K562 (cell line): Measurements from ENCODE around the gene DPP10. TPM values are rescaled to one million over a fixed set of nuclear protein-coding genes. Genes with fewer than 3 reads are reported as not detected.

Experiments used
- ATAC-seq: fragments of 200-7000 bp; cut with Tn5 transposase; 3 replicates; pipeline ENCODE4 v1.9.1; 2020; ENCODE audit warnings: moderate library complexity
- BruUV-seq: library from RNA; stranded (reverse); fragments of 400-500 nt; replicated peaks from 2 replicates; lab custom pipeline; 2021; lab: Mats Ljungman, UMichigan
- CTCF ChIA-PET: fragments of 300-600 bp; formaldehyde crosslinking; extraction: SDS; loops from one replicate; lab custom pipeline; 2021; ENCODE audit warnings: low intra/inter-chr PET ratio; lab: Yijun Ruan, JAX
- POLR2A ChIA-PET: fragments of 300-600, 350-650 bp; sonication (Branson Sonifier 250); formaldehyde crosslinking; extraction: SDS; loops from one replicate; lab custom pipeline; 2021; ENCODE audit warnings: antibody characterized with exemption, inconsistent platforms; lab: Yijun Ruan, JAX
- DNase-seq, 4 experiments: peaks; one replicate each; pipeline versions ENCODE4 v3.0.0 to v3.0.0-alpha.2; 2011 to 2018; ENCODE audit warnings: low spot score in 3 of 4, mixed read lengths in 3 of 4; ENCODE audit errors: extremely low read depth in 1 of 4
- FAIRE-seq: peaks from 2 replicates; lab custom pipeline; 2011; peaks lifted over from hg19 to GRCh38; lab: Jason Lieb, UNC
- H2AFZ ChIP-seq: 2 replicates; pipeline ENCODE4 v1.6.0; 2011; ENCODE audit warnings: low read depth, low read length, control low read depth, inconsistent platforms
- H3K27ac ChIP-seq: fragments of 200-600 bp; 3 replicates; pipeline ENCODE4 v1.8.0; 2011; ENCODE audit warnings: low read depth, mild to moderate bottlenecking, control low read depth, inconsistent platforms, low read length, moderate library complexity, mixed read lengths; ENCODE audit errors: extremely low read depth
- H3K27me3 ChIP-seq, 2 experiments: fragments of 300-600 bp in 1 of 2; 2 replicates in 1 of 2; 3 replicates in 1 of 2; pipeline versions ENCODE4 v1.6.0 to v1.8.0; 2011; ENCODE audit warnings: inconsistent platforms in 2 of 2, low read length in 2 of 2, mild to moderate bottlenecking in 1 of 2, mixed read lengths in 1 of 2, moderate library complexity in 1 of 2; ENCODE audit not compliant: control insufficient read depth in 2 of 2, insufficient read depth in 2 of 2
- H3K36me3 ChIP-seq: fragments of 300-600 bp; 3 replicates; pipeline ENCODE4 v1.8.0; 2011; ENCODE audit warnings: mild to moderate bottlenecking, low read length, inconsistent platforms; ENCODE audit not compliant: control insufficient read depth, insufficient read depth
- H3K4me1 ChIP-seq, 2 experiments: fragments of 200-600 bp in 1 of 2; replicated peaks in 1 of 2; 2 replicates in 1 of 2; 3 replicates in 1 of 2; pipeline versions ENCODE4 v1.5.1 to v1.8.0; 2011; ENCODE audit warnings: inconsistent platforms in 2 of 2, low read length in 2 of 2, mild to moderate bottlenecking in 1 of 2, mixed read lengths in 1 of 2, moderate library complexity in 1 of 2; ENCODE audit not compliant: control insufficient read depth in 2 of 2, insufficient read depth in 2 of 2
- H3K4me2 ChIP-seq: 2 replicates; pipeline ENCODE4 v1.6.1; 2011; ENCODE audit warnings: low read length, control low read depth, inconsistent platforms, mixed read lengths; ENCODE audit not compliant: insufficient read depth
- H3K4me3 ChIP-seq: fragments of 200-600 bp; sonication (generic), shearing (Covaris generic); 2 replicates; pipeline ENCODE4 v1.5.1; 2016; ENCODE audit warnings: control low read depth, inconsistent platforms
- H3K79me2 ChIP-seq: fragments of 200-600 bp; 3 replicates; pipeline ENCODE4 v1.8.0; 2011; ENCODE audit warnings: low read length, inconsistent platforms; ENCODE audit not compliant: control insufficient read depth, insufficient read depth
- H3K9ac ChIP-seq, 2 experiments: 2 replicates each; pipeline versions ENCODE4 v1.6.0 to v1.6.1; 2011; ENCODE audit warnings: low read depth in 2 of 2, low read length in 2 of 2, control low read depth in 1 of 2, inconsistent platforms in 1 of 2, mild to moderate bottlenecking in 1 of 2, mixed read lengths in 1 of 2; ENCODE audit not compliant: insufficient read depth in 1 of 2
- H3K9me1 ChIP-seq: one replicate; pipeline ENCODE4 v1.6.0; 2011; ENCODE audit warnings: inconsistent platforms, mild to moderate bottlenecking, low read length, moderate library complexity; ENCODE audit not compliant: control insufficient read depth, insufficient read depth
- H3K9me3 ChIP-seq: replicated peaks from 2 replicates; pipeline ENCODE4 v1.5.1; 2011; ENCODE audit warnings: low read depth, low read length, inconsistent platforms; ENCODE audit not compliant: control insufficient read depth, insufficient read depth
- H4K20me1 ChIP-seq: replicated peaks from 2 replicates; pipeline ENCODE4 v1.6.1; 2011; ENCODE audit warnings: low read length, inconsistent platforms, mixed read lengths; ENCODE audit not compliant: control insufficient read depth, insufficient read depth
- ATF7 ChIP-seq: fragments of 450-650 bp; IDR thresholded peaks from 2 replicates; pipeline ENCODE4 v1.7.1; 2014; ENCODE audit warnings: mild to moderate bottlenecking, moderate library complexity
- CCAR2 ChIP-seq: fragments of 200-400 bp; formaldehyde crosslinking; IDR thresholded peaks from 2 replicates; pipeline ENCODE4 v1.6.1; 2017; ENCODE audit warnings: mild to moderate bottlenecking, low read depth, low read length
- CTBP1 ChIP-seq: fragments of 450-650 bp; IDR thresholded peaks from 2 replicates; pipeline ENCODE4 v1.6.1; 2016; ENCODE audit warnings: borderline replicate concordance
- DPF2 ChIP-seq: fragments of 450-650 bp; IDR thresholded peaks from 2 replicates; pipeline ENCODE4 v1.6.1; 2016
- ETV6 ChIP-seq, 3 experiments: fragments of 150-350 bp in 1 of 3; sonication (generic) in 1 of 3; formaldehyde crosslinking in 1 of 3; IDR thresholded peaks; 2 replicates each; pipeline versions ENCODE4 v1.6.1 to v1.8.0; 2014 to 2022; ENCODE audit warnings: borderline replicate concordance in 2 of 3, low read depth in 2 of 3, antibody characterized with exemption in 1 of 3, low read length in 1 of 3, mild to moderate bottlenecking in 1 of 3, missing genetic modification reagents in 1 of 3
- FOXK2 ChIP-seq, 2 experiments: fragments of 450-650 bp; IDR thresholded peaks in 1 of 2; conservative IDR thresholded peaks in 1 of 2; 2 replicates each; pipeline ENCODE4 v1.6.1; 2016; ENCODE audit warnings: low read depth in 2 of 2, mild to moderate bottlenecking in 1 of 2
- FOXM1 ChIP-seq, 2 experiments: fragments of 450-650 bp in 1 of 2; sonication (generic) in 1 of 2; formaldehyde crosslinking in 1 of 2; IDR thresholded peaks; 2 replicates each; pipeline versions ENCODE4 v1.6.1 to v1.9.0; 2017 to 2022; ENCODE audit warnings: low read depth in 2 of 2, mild to moderate bottlenecking in 2 of 2, missing genetic modification reagents in 1 of 2, moderate library complexity in 1 of 2
- GABPB1 ChIP-seq: sonication (generic); formaldehyde crosslinking; IDR thresholded peaks from 2 replicates; pipeline ENCODE4 v1.8.0; 2022; ENCODE audit warnings: mild to moderate bottlenecking, missing genetic modification reagents
- SMARCE1 ChIP-seq: fragments of 450-650 bp; IDR thresholded peaks from 2 replicates; pipeline ENCODE4 v1.7.1; 2016; ENCODE audit warnings: mild to moderate bottlenecking
- ZNF695 ChIP-seq: fragments of 450-650 bp; formaldehyde crosslinking; IDR thresholded peaks from 2 replicates; pipeline ENCODE4 v1.4.0; 2020; ENCODE audit warnings: mild to moderate bottlenecking, moderate library complexity
- WGBS: fragments of 100-300 bp; shearing (Covaris generic); methylation state at CpG from one replicate; pipeline ENCODE4 v1.1.6; 2016; ENCODE audit warnings: low coverage, mixed read lengths; ENCODE audit not compliant: insufficient coverage; ENCODE audit errors: missing lambda C conversion rate; 5-methylcytosine and 5-hydroxymethylcytosine counted together
- in situ Hi-C: fragments of 300-500 bp; cut with MboI; formaldehyde crosslinking; loops from 4 replicates; pipeline ENCODE4 v1.15.0; 2018; ENCODE audit warnings: inconsistent platforms, mixed read lengths
- intact Hi-C: fragments of 100-400 bp; cut with micrococcal nuclease; formaldehyde crosslinking; loops from 2 replicates; pipeline ENCODE4 v1.14.2; 2022
- polyA plus RNA-seq, 8 experiments: library from polyadenylated mRNA; depleted of rRNA in 4 of 8; stranded (reverse) in 5 of 8; unstranded in 3 of 8; fragments of >200 nt; fragmentation: Nextera tagmentation in 2 of 8; fragmentation: Illumina TruSeq in 1 of 8; extraction: Ambion mirVana in 2 of 8; extraction: Trizol in 1 of 8; gene quantifications; 2 replicates each; pipeline versions ENCODE4 v1.2.1 to v1.2.3, GENCODE V29; 2011 to 2014; ENCODE audit warnings: inconsistent platforms in 1 of 8, missing spikeins in 1 of 8
- total RNA-seq, 7 experiments: library from RNA; depleted of rRNA in 6 of 7; stranded (reverse); fragments of >200 nt in 6 of 7; fragmentation: Illumina TruSeq in 2 of 7; extraction: Trizol in 2 of 7; gene quantifications; 2 replicates each; pipeline versions ENCODE4 v1.2.1 to v1.2.3, GENCODE V29; 2011 to 2021; ENCODE audit warnings: low replicate concordance in 1 of 7
- TF ChIP-seq, protein P1 (sequence below): fragments of 200-800 bp; sonication (Bioruptor generic); IDR thresholded peaks from 2 replicates; pipeline ENCODE4 v1.6.1; 2017; ENCODE audit warnings: missing genetic modification characterization, missing compliant biosample characterization
- TF ChIP-seq, protein P2 (sequence below): fragments of 450-650 bp; IDR thresholded peaks from 2 replicates; pipeline ENCODE4 v1.6.1; 2016; ENCODE audit warnings: antibody characterized with exemption
- TF ChIP-seq, protein P3 (sequence below): sonication (generic); formaldehyde crosslinking; IDR thresholded peaks from 2 replicates; pipeline ENCODE4 v1.9.0; 2022; ENCODE audit warnings: mild to moderate bottlenecking, missing genetic modification reagents

The DPP10 gene
- total and polyA plus RNA-seq, 9 of the 15 experiments (the other 6 are each of a cell fraction or from before 2014, with no cell fraction given), result not detected

DNA sequence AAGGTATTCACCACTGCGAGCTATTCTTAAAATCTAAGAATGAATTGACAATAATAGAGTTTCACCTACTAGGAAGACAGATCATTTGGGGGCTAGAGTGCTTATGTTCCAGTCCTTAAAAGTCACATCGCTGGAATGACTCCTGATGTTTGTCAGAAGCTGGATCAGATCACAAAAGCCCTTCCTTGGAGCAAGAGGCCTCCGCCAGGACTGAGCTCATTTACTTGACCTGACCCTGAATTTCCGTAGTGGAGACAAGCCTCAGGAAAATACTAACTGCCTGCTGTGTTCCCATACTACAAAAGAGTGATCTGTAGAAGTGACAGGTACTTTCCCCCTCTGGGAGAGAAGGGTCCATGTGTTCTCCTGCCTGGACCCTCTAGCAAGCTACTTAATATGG, 483.9 kb downstream of the DPP10 start:
- 0% methylated on average over 4 of the region's 4 CpGs for WGBS
- Histone ChIP-seq H3K4me3 (no peak overlapping the region), H3K9me1 (no peaks in the 10 kb centered on the region), H3K27ac (no peak overlapping the region), H3K9ac (no peak overlapping the region), H3K4me1 (no peaks in the 10 kb centered on the region), H2AFZ (no peak overlapping the region), H4K20me1 (no peaks in the 10 kb centered on the region), H3K9me3 (no peaks in the 10 kb centered on the region), H3K79me2 (no peaks in the 10 kb centered on the region), H3K36me3 (no peaks in the 10 kb centered on the region), H3K27me3 (no peaks in the 10 kb centered on the region), H3K4me2 (no peak overlapping the region)
- FAIRE-seq, result no peak
- intact Hi-C loops (no loop called here), in situ Hi-C loops (no loop called here)
- ATAC-seq, result no peak
- BruUV-seq, result no TSS peak
- no peak for TF ChIP-seq DPF2
- TF ChIP-seq, protein P1, sequence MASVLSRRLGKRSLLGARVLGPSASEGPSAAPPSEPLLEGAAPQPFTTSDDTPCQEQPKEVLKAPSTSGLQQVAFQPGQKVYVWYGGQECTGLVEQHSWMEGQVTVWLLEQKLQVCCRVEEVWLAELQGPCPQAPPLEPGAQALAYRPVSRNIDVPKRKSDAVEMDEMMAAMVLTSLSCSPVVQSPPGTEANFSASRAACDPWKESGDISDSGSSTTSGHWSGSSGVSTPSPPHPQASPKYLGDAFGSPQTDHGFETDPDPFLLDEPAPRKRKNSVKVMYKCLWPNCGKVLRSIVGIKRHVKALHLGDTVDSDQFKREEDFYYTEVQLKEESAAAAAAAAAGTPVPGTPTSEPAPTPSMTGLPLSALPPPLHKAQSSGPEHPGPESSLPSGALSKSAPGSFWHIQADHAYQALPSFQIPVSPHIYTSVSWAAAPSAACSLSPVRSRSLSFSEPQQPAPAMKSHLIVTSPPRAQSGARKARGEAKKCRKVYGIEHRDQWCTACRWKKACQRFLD (CRISPR knock-in tag), result no peak
- TF ChIP-seq, protein P2, sequence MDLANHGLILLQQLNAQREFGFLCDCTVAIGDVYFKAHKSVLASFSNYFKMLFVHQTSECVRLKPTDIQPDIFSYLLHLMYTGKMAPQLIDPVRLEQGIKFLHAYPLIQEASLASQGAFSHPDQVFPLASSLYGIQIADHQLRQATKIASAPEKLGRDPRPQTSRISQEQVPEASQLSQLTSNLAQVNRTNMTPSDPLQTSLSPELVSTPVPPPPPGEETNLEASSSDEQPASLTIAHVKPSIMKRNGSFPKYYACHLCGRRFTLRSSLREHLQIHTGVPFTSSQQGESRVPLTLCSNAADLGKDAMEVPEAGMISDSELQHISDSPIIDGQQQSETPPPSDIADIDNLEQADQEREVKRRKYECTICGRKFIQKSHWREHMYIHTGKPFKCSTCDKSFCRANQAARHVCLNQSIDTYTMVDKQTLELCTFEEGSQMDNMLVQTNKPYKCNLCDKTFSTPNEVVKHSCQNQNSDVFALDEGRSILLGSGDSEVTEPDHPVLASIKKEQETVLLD, result no peak
- TF ChIP-seq, protein P3, sequence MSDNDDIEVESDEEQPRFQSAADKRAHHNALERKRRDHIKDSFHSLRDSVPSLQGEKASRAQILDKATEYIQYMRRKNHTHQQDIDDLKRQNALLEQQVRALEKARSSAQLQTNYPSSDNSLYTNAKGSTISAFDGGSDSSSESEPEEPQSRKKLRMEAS (CRISPR knock-in tag), result no peak
- no peak for TF ChIP-seq ZNF695 (CRISPR knock-in tag)
- TF ChIP-seq SMARCE1, result no peak
- TF ChIP-seq GABPB1 (CRISPR knock-in tag), result no peak
- TF ChIP-seq ATF7, result no peak
- no peak for TF ChIP-seq CCAR2
- TF ChIP-seq FOXM1 (IDR thresholded peaks at IDR 0.05; ENCODE audit: low read depth), result no peak
- TF ChIP-seq FOXM1 (CRISPR knock-in tag; IDR thresholded peaks at IDR 0.05; ENCODE audit: low read depth), result no peak
- no peak for TF ChIP-seq ETV6 (IDR thresholded peaks at IDR 0.05; ENCODE audit: borderline replicate concordance in 1 of 2, low read depth in 2 of 2, low read length in 1 of 2)
- no peak for TF ChIP-seq ETV6 (CRISPR knock-in tag; IDR thresholded peaks at IDR 0.05; ENCODE audit: borderline replicate concordance)
- no peak for TF ChIP-seq CTBP1
- TF ChIP-seq FOXK2 (conservative IDR thresholded peaks at IDR 0.05 in 1 of 2, IDR thresholded peaks at IDR 0.05 in 1 of 2; ENCODE audit: low read depth in 2 of 2), result no peak
- DNase-seq, result no peak
- POLR2A ChIA-PET, result no interaction called here
- CTCF ChIA-PET, result no interaction called here
